Neural progenitor cell (in vitro differentiated cells): ENCODE results near the gene UBE2B.

ENCODE experiments used
- EZH2 ChIP-seq: fragments of 200-600 bp; sonication (generic); IDR thresholded peaks from 2 replicates; pipeline ENCODE4 v1.6.1; 2017; ENCODE audit warnings: antibody characterized with exemption, mild to moderate bottlenecking, moderate library complexity
- TF ChIP-seq, protein P1 (sequence below): fragments of 200-600 bp; sonication (generic); IDR thresholded peaks from 2 replicates; pipeline ENCODE4 v1.5.1; 2017; ENCODE audit warnings: antibody characterized with exemption, mild to moderate bottlenecking

- TF ChIP-seq, protein P1, sequence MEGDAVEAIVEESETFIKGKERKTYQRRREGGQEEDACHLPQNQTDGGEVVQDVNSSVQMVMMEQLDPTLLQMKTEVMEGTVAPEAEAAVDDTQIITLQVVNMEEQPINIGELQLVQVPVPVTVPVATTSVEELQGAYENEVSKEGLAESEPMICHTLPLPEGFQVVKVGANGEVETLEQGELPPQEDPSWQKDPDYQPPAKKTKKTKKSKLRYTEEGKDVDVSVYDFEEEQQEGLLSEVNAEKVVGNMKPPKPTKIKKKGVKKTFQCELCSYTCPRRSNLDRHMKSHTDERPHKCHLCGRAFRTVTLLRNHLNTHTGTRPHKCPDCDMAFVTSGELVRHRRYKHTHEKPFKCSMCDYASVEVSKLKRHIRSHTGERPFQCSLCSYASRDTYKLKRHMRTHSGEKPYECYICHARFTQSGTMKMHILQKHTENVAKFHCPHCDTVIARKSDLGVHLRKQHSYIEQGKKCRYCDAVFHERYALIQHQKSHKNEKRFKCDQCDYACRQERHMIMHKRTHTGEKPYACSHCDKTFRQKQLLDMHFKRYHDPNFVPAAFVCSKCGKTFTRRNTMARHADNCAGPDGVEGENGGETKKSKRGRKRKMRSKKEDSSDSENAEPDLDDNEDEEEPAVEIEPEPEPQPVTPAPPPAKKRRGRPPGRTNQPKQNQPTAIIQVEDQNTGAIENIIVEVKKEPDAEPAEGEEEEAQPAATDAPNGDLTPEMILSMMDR = no peak
- no peak for TF ChIP-seq EZH2
Measured at GRCh38 chr5:134427540-134428041, 56.2 kb downstream of the UBE2B start.
